ENCODE data around the gene CEP128.

Gene CEP128

DNA sequence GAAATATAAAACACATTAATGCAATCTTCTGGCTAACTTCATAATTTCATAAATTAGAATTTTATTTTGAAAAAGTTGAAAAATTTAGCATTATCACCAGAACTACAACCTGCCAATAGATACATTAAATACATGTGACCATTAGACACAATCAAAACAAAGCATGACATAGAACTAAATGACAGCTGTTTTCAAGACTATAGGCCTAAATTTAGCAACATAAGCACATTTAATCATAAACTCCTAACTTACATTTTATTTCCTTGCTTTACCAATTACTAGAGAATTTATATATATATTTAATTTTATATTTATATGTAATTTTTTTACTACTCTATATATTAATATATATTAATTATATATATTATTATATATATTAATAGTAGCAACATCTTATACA lies 165.4 kb downstream of the CEP128 start:
- Histone ChIP-seq H3K27ac (ENCODE audit: extremely low read depth, low read depth, low read length) (no peak overlapping the region), H3K4me3 (ENCODE audit: low read depth, low read length) (no peak overlapping the region), H3K9me3 (ENCODE audit: control insufficient read depth, insufficient read depth, low read depth, low read length) (no peaks in the 10 kb centered on the region), H3K36me3 (ENCODE audit: control insufficient read depth in 2 of 2, insufficient read depth in 1 of 2, low read length in 2 of 2) (no peaks in the 10 kb centered on the region), H3K4me1 (ENCODE audit: control insufficient read depth, insufficient read depth, low read length) (no peaks in the 10 kb centered on the region)
- POLR2A ChIA-PET = no interaction called here
- CTCF ChIA-PET = no interaction called here
- TF ChIP-seq ZNF670 (tag by site-specific recombination; IDR thresholded peaks at IDR 0.05; ENCODE audit: low read depth) (no peak), ZNF157 (tag by site-specific recombination; IDR thresholded peaks at IDR 0.05) (no peak), ZNF324 (tag by site-specific recombination; IDR thresholded peaks at IDR 0.05) (no peak), ZNF621 (tag by site-specific recombination; IDR thresholded peaks at IDR 0.05) (no peak), HOXA7 (CRISPR knock-in tag; IDR thresholded peaks at IDR 0.05; ENCODE audit: borderline replicate concordance) (no peak), ZNF626 (tag by site-specific recombination; IDR thresholded peaks at IDR 0.05) (no peak)
- TF ChIP-seq, protein P1, sequence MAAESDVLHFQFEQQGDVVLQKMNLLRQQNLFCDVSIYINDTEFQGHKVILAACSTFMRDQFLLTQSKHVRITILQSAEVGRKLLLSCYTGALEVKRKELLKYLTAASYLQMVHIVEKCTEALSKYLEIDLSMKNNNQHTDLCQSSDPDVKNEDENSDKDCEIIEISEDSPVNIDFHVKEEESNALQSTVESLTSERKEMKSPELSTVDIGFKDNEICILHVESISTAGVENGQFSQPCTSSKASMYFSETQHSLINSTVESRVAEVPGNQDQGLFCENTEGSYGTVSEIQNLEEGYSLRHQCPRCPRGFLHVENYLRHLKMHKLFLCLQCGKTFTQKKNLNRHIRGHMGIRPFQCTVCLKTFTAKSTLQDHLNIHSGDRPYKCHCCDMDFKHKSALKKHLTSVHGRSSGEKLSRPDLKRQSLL (tag by site-specific recombination; IDR thresholded peaks at IDR 0.05) = no peak

DNA sequence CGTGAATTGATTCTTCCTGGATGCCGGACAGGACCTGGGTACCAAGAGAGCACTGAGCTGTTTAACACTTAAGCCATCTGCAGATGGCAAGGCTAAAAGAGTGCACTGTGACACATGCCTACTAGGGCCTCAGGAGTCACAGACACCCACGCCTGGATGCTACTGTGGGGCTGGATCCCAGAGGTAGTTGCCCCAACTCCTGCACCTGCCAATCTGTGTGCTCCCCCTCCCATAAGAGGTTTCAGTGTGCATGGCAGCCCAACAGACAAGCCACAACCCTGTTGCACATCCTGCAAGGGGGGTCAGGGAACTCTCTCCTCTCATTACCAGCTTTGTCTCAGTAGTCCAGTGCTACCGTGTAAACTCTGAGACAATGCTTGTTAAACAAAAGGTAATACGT lies 169.0 kb downstream of the CEP128 start:
- no peaks in the 10 kb centered on the region for H3K4me1 ChIP-seq (ENCODE audit: control insufficient read depth, insufficient read depth, low read length)
- TF ChIP-seq ZNF707 (tag by site-specific recombination; IDR thresholded peaks at IDR 0.05) (no peak), ZNF426 (tag by site-specific recombination; IDR thresholded peaks at IDR 0.05) (no peak), ZNF211 (tag by site-specific recombination; IDR thresholded peaks at IDR 0.05; ENCODE audit: low read depth) (no peak), ZNF624 (tag by site-specific recombination; IDR thresholded peaks at IDR 0.05) (no peak), SP7 (tag by site-specific recombination; IDR thresholded peaks at IDR 0.05) (no peak), ZNF664 (tag by site-specific recombination; IDR thresholded peaks at IDR 0.05) (no peak), ZNF157 (tag by site-specific recombination; IDR thresholded peaks at IDR 0.05) (no peak), ZSCAN16 (tag by site-specific recombination; IDR thresholded peaks at IDR 0.05) (no peak), RBAK (tag by site-specific recombination; IDR thresholded peaks at IDR 0.05) (no peak), ZNF341 (tag by site-specific recombination; IDR thresholded peaks at IDR 0.05; ENCODE audit: low read depth) (no peak), ZNF510 (tag by site-specific recombination; IDR thresholded peaks at IDR 0.05; ENCODE audit: insufficient replicate concordance) (no peak), KLF16 (tag by site-specific recombination; IDR thresholded peaks at IDR 0.05) (no peak), OSR2 (tag by site-specific recombination; IDR thresholded peaks at IDR 0.05) (no peak), ZNF600 (tag by site-specific recombination; IDR thresholded peaks at IDR 0.05) (no peak), KLF10 (tag by site-specific recombination; IDR thresholded peaks at IDR 0.05) (no peak), YY1 (tag by site-specific recombination; IDR thresholded peaks at IDR 0.05) (no peak)
- TF ChIP-seq, protein P2, sequence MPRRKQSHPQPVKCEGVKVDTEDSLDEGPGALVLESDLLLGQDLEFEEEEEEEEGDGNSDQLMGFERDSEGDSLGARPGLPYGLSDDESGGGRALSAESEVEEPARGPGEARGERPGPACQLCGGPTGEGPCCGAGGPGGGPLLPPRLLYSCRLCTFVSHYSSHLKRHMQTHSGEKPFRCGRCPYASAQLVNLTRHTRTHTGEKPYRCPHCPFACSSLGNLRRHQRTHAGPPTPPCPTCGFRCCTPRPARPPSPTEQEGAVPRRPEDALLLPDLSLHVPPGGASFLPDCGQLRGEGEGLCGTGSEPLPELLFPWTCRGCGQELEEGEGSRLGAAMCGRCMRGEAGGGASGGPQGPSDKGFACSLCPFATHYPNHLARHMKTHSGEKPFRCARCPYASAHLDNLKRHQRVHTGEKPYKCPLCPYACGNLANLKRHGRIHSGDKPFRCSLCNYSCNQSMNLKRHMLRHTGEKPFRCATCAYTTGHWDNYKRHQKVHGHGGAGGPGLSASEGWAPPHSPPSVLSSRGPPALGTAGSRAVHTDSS (tag by site-specific recombination; IDR thresholded peaks at IDR 0.05) = no peak
- TF ChIP-seq, protein P3, sequence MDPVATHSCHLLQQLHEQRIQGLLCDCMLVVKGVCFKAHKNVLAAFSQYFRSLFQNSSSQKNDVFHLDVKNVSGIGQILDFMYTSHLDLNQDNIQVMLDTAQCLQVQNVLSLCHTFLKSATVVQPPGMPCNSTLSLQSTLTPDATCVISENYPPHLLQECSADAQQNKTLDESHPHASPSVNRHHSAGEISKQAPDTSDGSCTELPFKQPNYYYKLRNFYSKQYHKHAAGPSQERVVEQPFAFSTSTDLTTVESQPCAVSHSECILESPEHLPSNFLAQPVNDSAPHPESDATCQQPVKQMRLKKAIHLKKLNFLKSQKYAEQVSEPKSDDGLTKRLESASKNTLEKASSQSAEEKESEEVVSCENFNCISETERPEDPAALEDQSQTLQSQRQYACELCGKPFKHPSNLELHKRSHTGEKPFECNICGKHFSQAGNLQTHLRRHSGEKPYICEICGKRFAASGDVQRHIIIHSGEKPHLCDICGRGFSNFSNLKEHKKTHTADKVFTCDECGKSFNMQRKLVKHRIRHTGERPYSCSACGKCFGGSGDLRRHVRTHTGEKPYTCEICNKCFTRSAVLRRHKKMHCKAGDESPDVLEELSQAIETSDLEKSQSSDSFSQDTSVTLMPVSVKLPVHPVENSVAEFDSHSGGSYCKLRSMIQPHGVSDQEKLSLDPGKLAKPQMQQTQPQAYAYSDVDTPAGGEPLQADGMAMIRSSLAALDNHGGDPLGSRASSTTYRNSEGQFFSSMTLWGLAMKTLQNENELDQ (tag by site-specific recombination; IDR thresholded peaks at IDR 0.05; ENCODE audit: low read depth) = no peak
- TF ChIP-seq, protein P1 (tag by site-specific recombination; IDR thresholded peaks at IDR 0.05) = no peak
- TF ChIP-seq, protein P4, sequence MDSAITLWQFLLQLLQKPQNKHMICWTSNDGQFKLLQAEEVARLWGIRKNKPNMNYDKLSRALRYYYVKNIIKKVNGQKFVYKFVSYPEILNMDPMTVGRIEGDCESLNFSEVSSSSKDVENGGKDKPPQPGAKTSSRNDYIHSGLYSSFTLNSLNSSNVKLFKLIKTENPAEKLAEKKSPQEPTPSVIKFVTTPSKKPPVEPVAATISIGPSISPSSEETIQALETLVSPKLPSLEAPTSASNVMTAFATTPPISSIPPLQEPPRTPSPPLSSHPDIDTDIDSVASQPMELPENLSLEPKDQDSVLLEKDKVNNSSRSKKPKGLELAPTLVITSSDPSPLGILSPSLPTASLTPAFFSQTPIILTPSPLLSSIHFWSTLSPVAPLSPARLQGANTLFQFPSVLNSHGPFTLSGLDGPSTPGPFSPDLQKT (IDR thresholded peaks at IDR 0.05; ENCODE audit: borderline replicate concordance, low read depth, low read length) = no peak
- no peaks in the 10 kb centered on the region for H3K36me3 ChIP-seq (ENCODE audit: control insufficient read depth in 2 of 2, insufficient read depth in 1 of 2, low read length in 2 of 2)
- H3K27ac ChIP-seq (ENCODE audit: extremely low read depth, low read depth, low read length) = no peak overlapping the region
- H3K4me3 ChIP-seq (ENCODE audit: low read depth, low read length) = no peak overlapping the region
- H3K9me3 ChIP-seq (ENCODE audit: control insufficient read depth, insufficient read depth, low read depth, low read length) = no peaks in the 10 kb centered on the region
- ChIA-PET CTCF (no interaction called here), POLR2A (no interaction called here)

Data from HEK293 (cell line).